Type B pancreatic cell (in vitro differentiated cells): ENCODE measurements around the gene ZNF366. TPM values are rescaled to one million over a fixed set of nuclear protein-coding genes. Genes with fewer than 3 reads are reported as not detected.
A peak's percentile ranks its signal among the peaks of the same experiment; 100 is the strongest.

ENCODE experiments used
- DNase-seq: peaks from one replicate; pipeline ENCODE4 v3.0.0; 2021; ENCODE audit warnings: mixed read lengths; ENCODE audit not compliant: unreplicated experiment; ENCODE audit errors: extremely low spot score
- H3K27ac Mint-ChIP-seq: 2 replicates; pipeline ENCODE4 v1.8.0; 2021; ENCODE audit warnings: mild to moderate bottlenecking, mixed read lengths
- H3K27me3 Mint-ChIP-seq: 2 replicates; pipeline ENCODE4 v1.8.0; 2021; ENCODE audit warnings: mixed read lengths
- H3K36me3 Mint-ChIP-seq: 2 replicates; pipeline ENCODE4 v1.8.0; 2021; ENCODE audit warnings: mixed read lengths
- H3K4me1 Mint-ChIP-seq: one replicate; pipeline ENCODE4 v1.8.0; 2021; ENCODE audit warnings: mixed read lengths; ENCODE audit not compliant: unreplicated experiment
- H3K4me3 Mint-ChIP-seq: 2 replicates; pipeline ENCODE4 v1.8.0; 2021; ENCODE audit warnings: mild to moderate bottlenecking, mixed read lengths
- H3K9me3 Mint-ChIP-seq: 2 replicates; pipeline ENCODE4 v1.8.0; 2021; ENCODE audit warnings: mixed read lengths
- CTCF ChIP-seq: fragments of 200-600 bp; sonication (generic); conservative IDR thresholded peaks from 2 replicates; pipeline ENCODE4 v1.5.0; 2021; ENCODE audit warnings: antibody characterized with exemption, mild to moderate bottlenecking
- total RNA-seq: library from RNA; stranded (reverse); gene quantifications from 2 replicates; pipeline ENCODE4 v1.2.1, GENCODE V29; 2021; ENCODE audit warnings: low replicate concordance

The ZNF366 gene
- total RNA-seq, 1 donor from 2014 or later: not detected

DNA sequence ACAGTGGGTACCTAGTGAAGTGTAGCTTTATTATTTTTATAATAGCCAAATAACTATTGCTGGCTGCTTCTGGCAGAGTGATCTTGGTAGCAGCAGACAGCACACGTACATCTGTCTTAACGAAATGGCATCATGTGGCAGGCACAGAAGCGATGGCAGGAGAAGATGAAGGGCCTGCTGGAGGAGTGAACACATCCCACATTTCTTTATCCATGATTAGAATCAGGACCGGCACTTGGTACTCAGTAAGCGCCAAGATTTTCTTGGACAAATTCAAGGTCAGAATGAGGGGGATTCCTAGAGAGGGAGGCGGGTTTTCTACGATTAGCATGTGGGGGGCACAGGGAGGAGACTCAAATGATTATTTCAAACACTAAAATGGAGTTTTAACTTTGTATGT is 23.0 kb upstream of the ZNF366 start:
- Mint-ChIP-seq H3K4me1 (peaks cover 5% of the 10 kb centered on the region), H3K27me3 (no peaks in the 10 kb centered on the region), H3K27ac (no peak overlapping the region), H3K9me3 (no peaks in the 10 kb centered on the region), H3K4me3 (no peak overlapping the region), H3K36me3 (no peaks in the 10 kb centered on the region)
- no peak for TF ChIP-seq CTCF
- no peak for DNase-seq

GRCh38 chr5:72529383-72529782 is 22.2 kb upstream of the ZNF366 start:
- TF ChIP-seq CTCF: no peak
- DNase-seq: no peak
- Mint-ChIP-seq H3K36me3 (no peaks in the 10 kb centered on the region), H3K27me3 (no peaks in the 10 kb centered on the region), H3K4me3 (no peak overlapping the region), H3K4me1 (peaks cover 5% of the 10 kb centered on the region), H3K9me3 (no peaks in the 10 kb centered on the region), H3K27ac (no peak overlapping the region)

GRCh38 chr5:72525816-72526215 is 18.6 kb upstream of the ZNF366 start:
- Mint-ChIP-seq H3K36me3 (peaks cover 3% of the 10 kb centered on the region), H3K9me3 (no peaks in the 10 kb centered on the region), H3K4me1 (no peaks in the 10 kb centered on the region), H3K4me3 (no peak overlapping the region), H3K27ac (peak overlapping the region; percentile 64), H3K27me3 (no peaks in the 10 kb centered on the region)
- TF ChIP-seq CTCF: no peak
- no peak for DNase-seq

DNA sequence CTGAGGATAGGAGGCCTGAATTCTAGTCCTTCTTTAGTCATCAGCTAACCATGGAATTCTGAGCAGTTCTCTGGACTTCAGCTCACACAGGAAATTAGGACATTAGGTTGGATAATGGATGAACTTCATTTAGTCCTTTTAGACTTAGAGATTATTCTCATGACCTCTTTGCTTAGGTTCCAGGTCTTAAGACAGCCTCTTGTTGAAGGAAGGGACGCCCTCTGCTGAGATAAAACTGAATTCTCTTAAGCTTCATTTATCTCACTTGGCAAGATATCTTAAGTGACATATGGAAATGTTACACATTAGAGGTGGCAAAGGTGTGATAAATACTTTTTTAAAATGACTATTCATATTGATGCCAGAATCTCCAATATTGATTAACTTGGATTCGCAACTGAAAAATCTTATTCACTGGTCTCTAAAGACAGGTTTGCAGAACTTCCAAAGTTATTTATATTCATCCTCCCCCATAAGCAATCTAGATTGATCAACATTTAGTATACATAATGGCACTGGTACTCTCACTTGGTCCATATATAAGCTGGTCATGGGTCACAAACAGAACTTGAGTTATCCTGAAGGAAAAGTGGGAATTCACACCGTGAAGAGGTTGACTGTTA is 16.9 kb upstream of the ZNF366 start:
- Mint-ChIP-seq H3K27me3 (no peaks in the 10 kb centered on the region), H3K9me3 (peaks cover 8% of the 10 kb centered on the region), H3K4me3 (no peak overlapping the region), H3K27ac (no peak overlapping the region), H3K4me1 (no peaks in the 10 kb centered on the region), H3K36me3 (peaks cover 3% of the 10 kb centered on the region)
- DNase-seq: no peak
- peak; percentile 71 for TF ChIP-seq CTCF

DNA sequence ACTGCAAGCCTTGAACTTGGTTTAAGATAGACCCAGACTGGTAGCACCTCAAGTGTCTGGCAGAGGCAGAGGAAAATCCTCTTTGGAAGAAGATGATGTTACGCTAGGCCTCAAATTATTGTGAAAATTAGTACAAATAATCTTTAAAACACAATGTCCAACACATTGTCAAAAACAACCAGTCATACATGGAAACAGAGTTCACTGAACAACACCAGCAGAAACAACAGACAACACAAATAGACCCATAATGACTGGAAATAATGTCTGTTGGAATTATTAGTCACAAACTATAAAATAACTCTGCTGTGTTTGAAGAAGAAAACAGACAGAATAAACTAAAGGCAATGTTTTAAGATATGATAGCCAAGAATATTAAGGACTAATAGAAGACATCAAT is 15.4 kb upstream of the ZNF366 start:
- H3K27ac Mint-ChIP-seq: no peak overlapping the region
- no peak overlapping the region for H3K4me3 Mint-ChIP-seq
- peaks cover 6% of the 10 kb centered on the region for H3K36me3 Mint-ChIP-seq
- no peak for TF ChIP-seq CTCF
- DNase-seq: no peak
- peaks cover 8% of the 10 kb centered on the region for H3K9me3 Mint-ChIP-seq
- H3K27me3 Mint-ChIP-seq: no peaks in the 10 kb centered on the region
- peaks cover 7% of the 10 kb centered on the region for H3K4me1 Mint-ChIP-seq

GRCh38 chr5:72519111-72519510 is 11.9 kb upstream of the ZNF366 start:
- no peak for DNase-seq
- peaks cover 6% of the 10 kb centered on the region for H3K36me3 Mint-ChIP-seq
- TF ChIP-seq CTCF: no peak
- H3K9me3 Mint-ChIP-seq: peaks cover 8% of the 10 kb centered on the region
- H3K27me3 Mint-ChIP-seq: no peaks in the 10 kb centered on the region
- H3K4me1 Mint-ChIP-seq: peaks cover 8% of the 10 kb centered on the region
- no peak overlapping the region for H3K4me3 Mint-ChIP-seq
- no peak overlapping the region for H3K27ac Mint-ChIP-seq
